Measurements from ENCODE around the gene WDR7.

GRCh38 chr18:56722518-56722917 lies 71.4 kb downstream of the WDR7 start:
- no peak for TF ChIP-seq CTCF (IDR thresholded peaks at IDR 0.05)
- no peak for TF ChIP-seq POLR2A (IDR thresholded peaks at IDR 0.05)
